HG03460 (cell line): ENCODE measurements around the gene PRND.
"Not testable (repeated sequence)": the region's sequence is repeated elsewhere in the genome, so short reads cannot be mapped to it uniquely, and the experiment has no call there.

Experiments used
- ATAC-seq: cut with Tn5 transposase; IDR thresholded peaks from one replicate; pipeline ENCODE4 v1.9.1; 2021; ENCODE audit not compliant: unreplicated experiment

PRND gene

DNA sequence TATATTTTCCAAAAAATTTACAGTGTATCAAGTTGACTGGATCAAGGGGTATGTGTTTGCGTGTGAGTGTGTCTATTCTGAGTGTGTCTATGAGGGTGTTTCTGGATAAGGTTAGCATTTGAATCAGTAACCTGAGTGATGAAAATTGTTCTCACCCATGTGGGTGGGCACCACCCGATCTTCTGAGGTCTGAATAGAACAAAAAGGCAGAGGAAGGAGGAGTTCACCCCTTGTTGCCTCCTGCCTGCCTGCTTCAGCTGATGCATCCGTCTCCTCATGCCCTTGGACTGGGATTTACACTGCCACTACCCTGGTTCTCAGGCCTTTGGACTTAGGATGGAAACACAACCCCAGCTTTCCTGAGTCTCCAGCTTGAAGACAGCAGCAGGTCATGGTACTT, 13.7 kb upstream of the PRND start:
- ATAC-seq, result no peak

DNA sequence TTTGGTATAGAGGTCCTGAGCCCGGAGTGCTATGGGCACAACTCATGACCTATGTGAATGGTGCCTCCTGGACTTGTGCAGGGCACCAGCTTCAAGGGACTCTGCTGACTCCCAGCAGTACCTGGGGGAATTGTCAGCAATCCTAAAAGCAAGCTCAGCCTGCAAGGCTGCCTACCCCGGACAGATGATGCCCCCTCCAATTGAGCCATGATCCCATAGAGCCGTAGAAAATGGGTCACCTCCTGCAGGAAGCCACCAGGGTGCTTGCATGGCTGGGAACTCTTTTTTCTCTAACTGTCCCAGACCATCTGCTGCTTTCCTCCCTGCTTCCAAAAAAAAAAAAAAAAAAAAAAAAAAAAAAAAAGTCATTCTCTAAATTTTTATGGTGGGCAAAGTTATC, 12.9 kb upstream of the PRND start:
- ATAC-seq, result no peak

- ATAC-seq, result no peak
Measured at GRCh38 chr20:4709261-4710105, 12.2 kb upstream of the PRND start.

GRCh38 chr20:4710106-4710475, 11.6 kb upstream of the PRND start:
- ATAC-seq, result no peak

GRCh38 chr20:4711511-4711910, 10.2 kb upstream of the PRND start:
- no peak for ATAC-seq

DNA sequence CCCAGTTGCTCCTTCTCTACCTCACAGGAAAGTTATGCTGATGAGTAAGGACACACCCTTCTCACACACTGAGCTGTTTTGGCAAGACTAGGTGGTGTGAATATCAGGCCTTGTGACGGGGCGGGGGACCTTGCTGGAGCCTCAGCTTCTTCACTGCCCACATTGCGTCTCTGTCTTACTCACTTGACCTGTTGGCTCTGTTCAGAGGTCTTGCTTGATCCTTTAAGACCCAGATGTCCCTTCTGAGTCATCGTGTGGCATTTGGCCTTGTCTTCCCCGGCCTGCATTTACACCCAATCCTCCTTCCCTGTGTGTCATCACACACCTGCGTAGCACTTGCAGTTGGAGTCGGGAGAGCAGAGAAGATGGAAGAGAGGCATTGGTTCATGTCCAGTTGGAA, 8.3 kb upstream of the PRND start:
- ATAC-seq, result no peak

DNA sequence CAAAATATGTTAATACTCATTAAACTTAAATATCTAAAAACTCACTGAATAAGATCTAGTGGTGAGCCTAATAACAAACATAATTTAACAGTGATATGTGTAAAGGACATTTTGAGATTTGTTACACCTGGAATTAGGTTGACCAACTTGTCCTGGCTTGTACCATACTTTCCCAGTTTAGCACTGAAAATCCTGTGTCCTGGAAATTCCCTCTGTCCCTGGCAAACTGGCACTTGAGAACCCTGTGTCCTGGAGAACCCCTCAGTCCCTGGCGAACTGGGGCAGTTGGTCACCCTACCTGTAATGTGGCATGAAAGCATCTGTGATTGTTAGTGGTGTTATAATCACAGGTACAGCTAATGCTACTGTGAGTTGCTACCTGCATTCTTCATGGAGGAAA, 6.9 kb upstream of the PRND start:
- no peak for ATAC-seq

DNA sequence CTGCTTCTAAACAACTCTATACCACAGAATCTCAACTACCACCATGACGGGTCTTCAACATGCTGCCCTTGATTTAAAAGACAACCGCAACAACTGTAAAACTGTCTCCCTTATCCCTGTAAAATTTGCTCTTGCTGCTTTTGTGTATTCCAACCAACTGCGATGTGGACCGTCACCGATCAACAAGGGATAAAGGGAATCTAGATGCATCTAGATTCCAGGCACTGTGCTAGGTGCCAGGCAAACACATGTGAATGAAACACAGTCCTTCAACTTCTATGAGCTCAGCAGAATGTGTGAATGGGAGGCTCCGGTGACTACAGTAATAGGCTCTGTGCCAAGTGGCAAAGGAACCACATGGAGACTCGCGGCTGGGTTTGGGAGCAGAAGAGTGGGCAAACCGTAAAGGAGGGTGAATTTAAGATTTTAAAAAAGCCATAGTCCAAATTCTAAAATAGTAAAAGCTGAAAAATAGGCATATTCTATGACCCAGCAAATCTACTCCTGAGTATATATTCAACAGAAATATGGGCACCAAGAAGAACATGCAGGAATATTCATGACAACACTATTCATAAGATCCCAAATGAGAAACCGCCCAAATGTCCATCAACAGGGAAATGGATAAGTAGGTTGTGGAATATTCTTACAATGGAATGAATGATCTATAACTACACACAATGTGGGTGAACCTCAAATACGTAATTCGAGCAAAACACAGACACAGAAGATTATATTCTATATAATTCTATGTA, 3.7 kb upstream of the PRND start:
- no peak for ATAC-seq

DNA sequence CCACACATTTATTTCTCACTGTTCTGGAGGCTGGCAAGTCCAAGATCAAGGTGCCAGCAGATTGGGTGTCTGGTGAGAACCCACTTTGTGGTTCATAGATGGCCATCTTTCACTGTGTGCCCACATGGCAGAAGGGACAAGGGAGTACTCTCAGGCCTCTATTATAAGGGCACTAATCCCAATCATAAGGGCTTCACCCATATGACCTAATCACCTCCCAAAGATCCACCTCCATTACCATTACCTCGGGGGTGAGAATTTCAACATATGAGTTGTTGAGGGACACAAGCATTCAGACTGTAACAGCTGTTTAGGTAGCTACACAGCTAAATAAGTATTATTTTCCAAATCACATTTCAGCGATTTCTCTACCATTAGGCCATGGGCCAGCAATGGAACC, 2.5 kb upstream of the PRND start:
- no peak for ATAC-seq

DNA sequence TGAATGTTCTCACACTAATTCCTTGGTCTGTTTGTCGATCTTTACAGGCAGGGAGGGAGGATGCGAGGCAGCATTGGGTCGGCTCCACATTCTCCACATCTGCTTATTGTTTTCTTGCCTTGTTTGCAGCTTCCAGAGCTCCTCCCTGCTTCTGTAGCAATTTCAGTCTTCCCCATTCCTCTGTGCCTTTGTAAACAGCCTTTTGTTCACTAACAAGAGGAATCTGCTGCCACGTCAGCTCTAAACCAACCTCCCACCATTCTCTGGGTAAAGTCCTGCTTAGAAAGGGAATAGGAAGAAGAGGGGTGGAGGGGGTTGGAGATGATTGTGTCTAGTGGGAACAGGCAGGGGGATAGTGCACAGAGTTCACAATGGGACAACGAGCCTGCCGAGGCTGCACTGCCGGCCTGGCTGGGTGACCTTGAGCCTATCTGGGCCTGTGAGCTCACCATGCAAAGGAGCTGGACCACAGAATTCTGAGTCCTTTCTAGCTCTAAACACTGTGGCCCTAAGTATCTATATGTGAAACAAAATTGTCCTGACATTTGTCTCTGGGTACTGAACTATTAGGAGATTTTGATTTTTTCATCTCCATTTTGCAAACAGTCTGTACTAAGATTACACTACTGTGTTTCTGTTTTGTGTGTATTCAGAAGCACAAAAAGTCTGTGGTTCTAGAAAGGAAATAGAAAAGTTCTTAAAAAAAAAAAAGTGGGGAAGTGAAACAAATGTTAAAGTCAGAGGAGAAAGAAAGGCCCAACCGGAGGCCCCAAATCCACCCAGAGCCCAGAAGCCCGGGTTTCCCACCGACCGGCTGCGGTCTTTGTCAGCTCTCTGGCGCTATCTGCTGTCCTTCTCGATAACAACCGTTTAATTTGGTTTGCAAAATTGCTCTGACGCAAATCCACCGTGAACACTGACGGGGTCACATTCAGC, 1.4 kb upstream of the PRND start:
- peak; percentile 90 for ATAC-seq

DNA sequence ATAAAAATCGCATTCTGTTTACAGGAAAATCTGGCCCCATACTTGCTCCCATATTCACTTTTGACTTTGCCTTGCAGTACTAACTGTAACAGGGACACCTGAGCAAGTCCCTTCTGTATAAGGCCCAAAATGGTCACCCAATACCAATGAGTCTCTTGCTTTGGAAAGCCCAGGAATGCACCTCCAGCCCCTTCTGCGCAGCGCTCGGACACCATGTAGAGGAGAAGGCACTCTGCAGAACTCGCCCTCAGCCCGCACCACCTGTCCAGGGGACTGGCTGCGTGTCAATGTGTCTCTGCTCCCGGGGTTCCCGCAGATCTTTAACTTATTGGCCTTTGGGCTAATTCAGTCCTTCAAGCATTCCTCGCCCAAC, 746 bp upstream of the PRND start:
- ATAC-seq, result no peak

DNA sequence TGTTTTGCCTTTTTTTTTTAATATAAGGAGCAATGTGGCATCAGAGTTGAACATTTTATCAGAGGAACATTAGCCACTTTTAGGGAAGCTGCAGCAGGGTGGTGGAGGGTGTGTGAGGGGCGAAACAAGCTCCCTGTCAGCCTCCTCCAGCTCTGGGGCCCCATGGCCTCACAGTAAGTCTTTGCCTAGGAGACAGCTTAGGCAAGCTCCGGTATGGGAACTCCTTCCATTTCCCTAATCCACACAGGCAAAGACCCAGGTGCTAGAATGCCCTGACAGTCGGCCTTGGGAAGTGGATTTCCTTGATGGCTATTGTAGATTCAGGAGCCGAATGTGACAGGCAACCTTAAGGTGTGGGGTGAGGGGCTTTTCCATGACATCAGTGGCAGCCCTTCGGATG, 862 bp downstream of the PRND start:
- no peak for ATAC-seq

DNA sequence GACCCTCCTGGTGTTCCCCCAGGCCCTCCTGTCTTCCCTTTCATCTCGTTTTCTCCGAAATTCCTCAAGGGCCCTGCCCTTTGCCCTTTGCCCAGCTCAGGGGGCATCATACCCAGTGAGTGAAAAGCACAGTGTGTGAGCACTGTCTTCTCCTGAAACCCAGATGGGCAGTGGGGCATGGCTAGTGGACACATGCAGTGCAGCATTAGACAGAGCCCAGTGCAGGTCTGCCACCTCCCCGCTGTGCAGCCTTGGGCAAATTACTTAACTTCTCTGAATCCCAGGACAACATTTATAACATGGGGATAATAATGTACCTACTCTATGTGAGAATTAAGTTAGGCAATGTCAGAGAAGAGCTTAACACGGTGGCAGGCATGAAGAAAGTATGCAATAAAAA, 1.3 kb downstream of the PRND start:
- ATAC-seq, result no peak

- ATAC-seq, result not testable (repeated sequence)
Measured at GRCh38 chr20:4723553-4723952, 1.8 kb downstream of the PRND start.

- no peak for ATAC-seq
Measured at GRCh38 chr20:4724459-4725262, 3.0 kb downstream of the PRND start.

DNA sequence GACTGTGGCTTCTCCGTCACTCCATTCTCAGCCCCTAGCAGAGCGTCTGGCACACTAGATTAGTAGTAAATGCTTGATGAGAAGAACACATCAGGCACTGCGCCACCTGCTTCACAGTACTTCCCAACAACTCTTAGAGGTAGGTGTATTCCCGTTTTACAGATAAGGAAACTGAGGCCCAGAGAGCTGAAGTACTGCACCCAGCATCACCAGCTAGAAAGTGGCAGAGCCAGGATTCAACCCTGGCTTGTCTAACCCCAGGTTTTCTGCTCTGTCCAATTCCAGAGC, 3.5 kb downstream of the PRND start:
- ATAC-seq, result no peak

DNA sequence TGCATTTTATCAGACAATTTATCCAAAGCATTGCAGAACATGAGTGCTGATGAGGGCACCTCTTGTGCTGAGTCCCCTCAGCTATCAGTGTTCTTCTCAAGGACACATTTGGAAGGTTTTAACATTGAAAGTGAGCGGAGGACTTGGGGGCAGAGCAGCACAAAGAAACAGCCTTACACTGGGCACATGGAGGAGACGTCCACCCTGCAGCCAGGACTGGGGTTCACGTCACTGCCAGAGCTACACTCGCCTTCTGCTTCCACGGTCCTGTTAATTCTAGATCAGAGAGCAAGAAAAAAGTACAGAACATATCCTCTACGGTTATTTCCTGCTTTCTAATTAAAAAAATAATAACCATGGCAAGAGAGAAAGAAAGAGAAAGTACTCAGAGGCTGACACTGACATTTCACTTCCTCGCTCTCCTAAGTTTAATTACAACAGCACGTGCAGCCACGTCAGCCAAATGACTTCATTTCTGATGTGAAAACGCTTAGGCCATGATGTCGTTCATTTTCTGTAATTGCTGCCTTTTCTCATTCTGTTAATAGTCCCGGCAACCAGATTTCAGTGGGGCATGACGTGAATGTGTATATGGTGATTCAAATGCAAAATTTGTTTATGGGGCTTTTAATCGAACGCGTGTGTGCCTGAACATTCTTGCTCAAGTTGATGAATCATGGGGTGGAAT, 5.1 kb downstream of the PRND start:
- ATAC-seq, result no peak

GRCh38 chr20:4728120-4728760, 6.5 kb downstream of the PRND start:
- no peak for ATAC-seq

- no peak for ATAC-seq
Measured at GRCh38 chr20:4729265-4729664, 7.6 kb downstream of the PRND start.

GRCh38 chr20:4730780-4731179, 9.1 kb downstream of the PRND start:
- no peak for ATAC-seq
